Lung (tissue), 12 donors: ENCODE data around the gene SPAST. TPM values are rescaled to one million over a fixed set of nuclear protein-coding genes. Genes with fewer than 3 reads are reported as not detected.
"Not testable (repeated sequence)": the region's sequence is repeated elsewhere in the genome, so short reads cannot be mapped to it uniquely, and the experiment has no call there.

Experiments
- ATAC-seq: fragments of 200-7000 bp; cut with Tn5 transposase; one replicate; pipeline ENCODE4 v1.9.1; 2020; ENCODE audit warnings: moderate number of reproducible peaks; ENCODE audit not compliant: insufficient read depth, low FRiP score
- DNase-seq, 3 donors: peaks; one replicate each; pipeline ENCODE4 v3.0.0-alpha.2; 2013 to 2017
- H3K27ac ChIP-seq, 2 donors: one replicate each; pipeline ENCODE4 v1.5.1; 2013; ENCODE audit warnings: mild to moderate bottlenecking in 2 of 2, moderate library complexity in 2 of 2, control low read depth in 1 of 2, inconsistent platforms in 1 of 2, low read depth in 1 of 2, low read length in 1 of 2
- H3K27me3 ChIP-seq, 3 donors: one replicate each; pipeline ENCODE4 v1.5.1; 2013; ENCODE audit warnings: low read length in 2 of 3; ENCODE audit not compliant: control insufficient read depth in 3 of 3, insufficient read depth in 3 of 3
- H3K36me3 ChIP-seq, 4 donors: one replicate each; pipeline ENCODE4 v1.5.1; 2013; ENCODE audit warnings: low read length in 4 of 4, mild to moderate bottlenecking in 1 of 4, moderate library complexity in 1 of 4; ENCODE audit not compliant: control insufficient read depth in 4 of 4, insufficient read depth in 4 of 4
- H3K4me1 ChIP-seq, 5 donors: one replicate each; pipeline ENCODE4 v1.5.1; 2013; ENCODE audit warnings: low read length in 5 of 5, mild to moderate bottlenecking in 2 of 5, moderate library complexity in 1 of 5; ENCODE audit not compliant: control insufficient read depth in 5 of 5, insufficient read depth in 5 of 5
- H3K4me3 ChIP-seq: one replicate; pipeline ENCODE4 v1.5.1; 2013; ENCODE audit warnings: mild to moderate bottlenecking, control low read depth, moderate library complexity
- H3K9ac ChIP-seq, 2 donors: one replicate each; pipeline ENCODE4 v1.5.1; 2013; ENCODE audit warnings: low read length in 2 of 2, control low read depth in 1 of 2; ENCODE audit not compliant: insufficient read depth in 1 of 2
- H3K9me3 ChIP-seq, 4 donors: one replicate each; pipeline ENCODE4 v1.5.1; 2013; ENCODE audit warnings: low read length in 3 of 4, mild to moderate bottlenecking in 1 of 4, moderate library complexity in 1 of 4; ENCODE audit not compliant: control insufficient read depth in 4 of 4, insufficient read depth in 3 of 4
- CTCF ChIP-seq: IDR thresholded peaks from 2 replicates; pipeline ENCODE4 v1.5.1; 2012; ENCODE audit warnings: mild to moderate bottlenecking; ENCODE audit errors: control extremely low read depth, extremely low read depth
- WGBS, 2 donors: extraction: QIAGEN DNeasy Blood & Tissue Kit; methylation state at CpG; one replicate each; pipeline ENCODE4 v1.1.7; 2013; 5-methylcytosine and 5-hydroxymethylcytosine counted together
- polyA plus RNA-seq, 2 donors: library from polyadenylated mRNA; stranded (reverse); fragments of 200-250 nt; gene quantifications; one replicate each; pipeline ENCODE4 v1.2.1, GENCODE V29; 2013
- total RNA-seq, 2 donors: library from RNA; depleted of rRNA in 1 of 2; stranded (reverse); fragments of >200 nt in 1 of 2; gene quantifications; one replicate each; pipeline ENCODE4 v1.2.1, GENCODE V29; 2014 to 2021
- donor health status: control.
- donor health status: control.
- donor health status: Bipolar disorder and iron deficiency.
- donor health status: healthy.
- donor health status: DM: yes; HTN: yes; CAD: no.

SPAST gene
- total and polyA plus RNA-seq, 4 donors = 4.1 to 30.5 (median 9.6) TPM

GRCh38 chr2:32043561-32043960 is 19.8 kb upstream of the SPAST start:
- no peak for DNase-seq
- WGBS, 2 donors = 83 to 86% methylated on average over 7 of the region's 7 CpGs
- peaks cover 0 to 8% (median 5%) of the 10 kb centered on the region in 5 donors for H3K4me1 ChIP-seq
- H3K4me3 ChIP-seq = no peak overlapping the region
- H3K27ac ChIP-seq = no peak overlapping the region
- H3K27me3 ChIP-seq = no peaks in the 10 kb centered on the region
- no peak for ATAC-seq
- no peak for TF ChIP-seq CTCF
- H3K9me3 ChIP-seq = no peaks in the 10 kb centered on the region
- H3K36me3 ChIP-seq = no peaks in the 10 kb centered on the region
- H3K9ac ChIP-seq = no peak overlapping the region

GRCh38 chr2:32051836-32052439 is 11.4 kb upstream of the SPAST start:
- Histone ChIP-seq H3K4me3 (no peak overlapping the region), H3K36me3 (no peaks in the 10 kb centered on the region), H3K4me1 (no peaks in the 10 kb centered on the region), H3K27me3 (no peaks in the 10 kb centered on the region), H3K9me3 (no peaks in the 10 kb centered on the region), H3K9ac (no peak overlapping the region), H3K27ac (no peak overlapping the region)
- 94 to 95% methylated on average over 11 of the region's 11 CpGs for WGBS, 2 donors
- ATAC-seq (no peak), DNase-seq (no peak)
- no peak for TF ChIP-seq CTCF

- H3K36me3 ChIP-seq, DNase-seq, H3K9me3 ChIP-seq, H3K4me3 ChIP-seq, H3K27ac ChIP-seq, H3K27me3 ChIP-seq, H3K4me1 ChIP-seq, H3K9ac ChIP-seq, ATAC-seq: not testable (repeated sequence)
- WGBS, 2 donors = 60 to 95% methylated on average over 3 of the region's 3 CpGs
Measured at GRCh38 chr2:32054583-32054982, 8.8 kb upstream of the SPAST start.

- H3K4me3 ChIP-seq = no peak overlapping the region
- H3K9me3 ChIP-seq = no peaks in the 10 kb centered on the region
- no peaks in the 10 kb centered on the region for H3K36me3 ChIP-seq
- ATAC-seq (no peak), DNase-seq (no peak)
- no peak for TF ChIP-seq CTCF
- 92 to 95% methylated on average over 2 of the region's 2 CpGs for WGBS, 2 donors
- H3K9ac ChIP-seq = no peak overlapping the region
- no peak overlapping the region for H3K27ac ChIP-seq
- no peaks in the 10 kb centered on the region for H3K27me3 ChIP-seq
- peaks cover 0 to 4% (median 0%) of the 10 kb centered on the region in 5 donors for H3K4me1 ChIP-seq
Measured at GRCh38 chr2:32058130-32058529, 5.2 kb upstream of the SPAST start.
